HG03108 (cell line): ENCODE data around the gene SLC7A10.
"Not testable (repeated sequence)": the region's sequence is repeated elsewhere in the genome, so short reads cannot be mapped to it uniquely, and the experiment has no call there.

ENCODE experiments used
- ATAC-seq: cut with Tn5 transposase; IDR thresholded peaks from one replicate; pipeline ENCODE4 v1.9.1; 2021; ENCODE audit warnings: moderate library complexity; ENCODE audit not compliant: unreplicated experiment

SLC7A10 gene

GRCh38 chr19:33239223-33239975 is 13.7 kb upstream of the SLC7A10 start:
- ATAC-seq, result no peak

DNA sequence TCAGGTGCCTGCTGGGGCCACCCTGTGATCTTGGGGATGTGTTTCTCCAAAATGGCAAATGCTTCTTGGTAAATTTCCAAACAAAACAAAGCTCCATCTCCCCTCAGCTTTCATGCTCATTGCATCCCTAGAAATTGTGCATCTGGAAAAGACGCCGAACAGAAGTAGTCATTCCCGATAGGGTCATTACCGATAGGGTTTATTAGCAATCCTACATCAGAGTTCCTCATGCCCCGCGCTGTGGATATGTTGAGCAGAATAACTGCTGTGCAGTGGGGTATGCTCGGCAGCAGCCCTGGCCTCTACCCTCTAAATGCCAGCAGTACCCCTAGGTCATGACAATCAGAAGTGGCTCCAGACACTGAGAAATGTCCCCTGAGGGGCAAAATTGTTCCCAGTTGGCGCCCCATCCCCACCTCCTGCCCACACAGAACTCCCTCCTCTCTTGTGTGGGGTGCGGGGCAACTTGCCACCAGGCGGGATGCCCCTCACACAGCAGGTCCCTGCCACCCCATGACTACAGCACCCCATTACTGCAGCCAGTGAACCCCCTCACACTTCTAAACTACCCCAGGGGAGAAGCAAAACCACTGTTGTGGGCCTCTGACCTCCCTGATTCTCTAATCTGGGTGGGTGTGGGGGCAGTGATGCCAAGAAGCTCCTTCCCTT is 13.0 kb upstream of the SLC7A10 start:
- ATAC-seq, result no peak

DNA sequence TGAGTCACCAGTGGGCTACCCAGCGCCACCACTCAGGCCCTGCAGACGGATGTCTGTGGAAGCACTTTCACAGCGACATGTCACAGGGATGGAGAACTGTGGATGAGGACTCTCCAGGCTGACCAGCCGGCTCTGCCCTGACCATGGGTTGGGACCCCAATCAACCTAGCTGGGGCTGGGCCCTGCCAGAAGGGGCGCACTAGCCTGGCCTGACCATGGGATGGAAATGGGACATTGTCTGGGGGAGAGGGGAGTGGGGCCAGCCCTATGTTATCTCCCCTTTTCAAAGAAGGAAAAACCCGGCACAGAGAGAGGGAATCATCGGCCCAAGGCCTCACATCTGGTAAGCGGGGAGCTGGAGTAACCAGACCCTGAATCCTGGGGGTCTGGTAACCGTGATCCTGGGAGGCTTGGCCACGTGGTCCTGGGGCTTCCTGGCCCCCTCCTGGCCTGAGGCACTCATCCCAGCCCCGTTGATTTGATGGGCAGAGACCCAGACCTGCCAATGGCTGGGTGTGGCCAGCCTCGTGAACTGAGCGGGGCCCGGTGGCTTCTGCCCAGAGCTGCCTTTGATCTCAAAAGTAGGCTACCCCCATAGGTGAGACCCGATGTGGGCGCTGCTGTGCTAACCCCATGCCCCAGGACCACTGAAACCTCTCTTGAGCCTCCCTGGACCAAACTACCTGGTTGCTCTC is 11.2 kb upstream of the SLC7A10 start:
- ATAC-seq, result no peak

DNA sequence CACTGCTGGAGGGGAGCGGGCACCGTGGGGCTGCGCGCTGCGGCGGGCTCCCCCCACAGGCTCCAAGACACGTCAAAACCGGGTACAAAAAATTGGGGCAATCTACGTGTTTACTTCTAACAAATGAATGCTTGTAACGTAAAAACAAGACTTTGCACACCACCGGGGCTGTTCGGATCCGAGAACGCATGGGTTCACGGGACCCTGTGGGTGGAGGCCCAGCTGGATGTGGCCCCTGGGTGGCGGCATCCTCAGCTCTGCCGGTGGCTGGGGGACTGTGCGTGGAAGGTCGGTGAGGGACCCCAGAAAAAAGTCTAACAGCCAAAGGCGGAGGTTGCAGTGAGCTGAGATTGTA is 10.3 kb upstream of the SLC7A10 start:
- no peak for ATAC-seq

- peak; percentile 88 for ATAC-seq
These were observed 9.8 kb upstream of the SLC7A10 start for GRCh38 chr19:33235269-33235995.

GRCh38 chr19:33234736-33235135 is 9.1 kb upstream of the SLC7A10 start:
- no peak for ATAC-seq

- ATAC-seq, result no peak
These were observed 8.4 kb upstream of the SLC7A10 start for GRCh38 chr19:33234092-33234491.

DNA sequence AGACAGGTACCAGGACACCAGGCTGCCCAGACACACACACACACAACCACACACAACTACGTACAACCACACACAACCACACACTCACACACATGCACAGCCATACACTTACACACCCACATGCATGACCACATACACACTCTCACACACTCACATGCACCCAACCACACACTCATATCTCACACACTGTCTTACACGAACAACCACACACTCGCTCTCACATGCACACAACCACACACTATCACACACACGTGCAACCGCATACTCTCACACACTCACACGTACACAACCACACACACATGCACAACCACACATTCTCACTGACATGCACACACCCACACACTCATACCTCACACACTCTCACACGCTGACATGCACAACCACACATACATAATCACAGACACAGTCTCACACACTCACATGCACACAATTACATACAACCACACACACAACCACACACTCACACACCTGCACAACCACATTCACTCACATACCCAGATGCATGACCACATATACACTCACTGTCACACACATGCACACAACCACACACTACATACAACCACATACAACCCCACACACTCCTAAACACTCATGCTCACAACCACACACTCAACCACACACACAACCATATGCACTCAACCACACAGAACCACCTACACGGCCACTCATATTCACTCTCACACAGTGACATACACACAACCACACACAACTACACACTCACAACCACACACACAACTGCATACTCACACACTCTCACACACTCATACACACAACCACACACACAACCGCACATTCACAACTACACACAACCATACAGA is 7.6 kb upstream of the SLC7A10 start:
- no peak for ATAC-seq

DNA sequence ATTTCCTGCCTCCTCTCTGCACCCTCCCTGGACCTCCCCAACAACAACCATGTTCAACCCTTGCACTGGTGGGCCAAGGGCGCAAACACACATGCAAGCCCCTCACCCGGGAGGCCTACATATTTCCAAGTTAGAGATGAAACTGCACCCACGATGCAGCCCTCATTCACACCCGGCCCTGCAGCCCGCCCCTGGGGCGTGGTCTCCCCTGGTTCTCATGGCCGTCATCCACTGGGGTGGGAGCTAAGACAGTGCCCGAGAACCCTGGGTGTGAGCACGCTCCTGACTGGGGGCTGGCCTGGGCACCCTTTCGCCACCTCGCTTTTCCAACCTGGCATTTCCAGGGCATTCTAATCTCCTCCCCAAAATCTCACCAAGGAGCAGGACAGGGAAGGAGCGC is 7.0 kb upstream of the SLC7A10 start:
- no peak for ATAC-seq

GRCh38 chr19:33231511-33231910 is 5.9 kb upstream of the SLC7A10 start:
- no peak for ATAC-seq

- ATAC-seq, result no peak
These were observed 4.3 kb upstream of the SLC7A10 start for GRCh38 chr19:33229962-33230361.

GRCh38 chr19:33227870-33228599 is 2.4 kb upstream of the SLC7A10 start:
- no peak for ATAC-seq

- ATAC-seq, result no peak
These were observed 1.6 kb upstream of the SLC7A10 start for GRCh38 chr19:33227242-33227650.

- ATAC-seq, result no peak
These were observed 1.0 kb upstream of the SLC7A10 start for GRCh38 chr19:33226550-33227241.

GRCh38 chr19:33224694-33225457 is 774 bp downstream of the SLC7A10 start:
- no peak for ATAC-seq

GRCh38 chr19:33222255-33222654 is 3.4 kb downstream of the SLC7A10 start:
- ATAC-seq, result not testable (repeated sequence)

- ATAC-seq, result no peak
These were observed 4.0 kb downstream of the SLC7A10 start for GRCh38 chr19:33221638-33222037.

DNA sequence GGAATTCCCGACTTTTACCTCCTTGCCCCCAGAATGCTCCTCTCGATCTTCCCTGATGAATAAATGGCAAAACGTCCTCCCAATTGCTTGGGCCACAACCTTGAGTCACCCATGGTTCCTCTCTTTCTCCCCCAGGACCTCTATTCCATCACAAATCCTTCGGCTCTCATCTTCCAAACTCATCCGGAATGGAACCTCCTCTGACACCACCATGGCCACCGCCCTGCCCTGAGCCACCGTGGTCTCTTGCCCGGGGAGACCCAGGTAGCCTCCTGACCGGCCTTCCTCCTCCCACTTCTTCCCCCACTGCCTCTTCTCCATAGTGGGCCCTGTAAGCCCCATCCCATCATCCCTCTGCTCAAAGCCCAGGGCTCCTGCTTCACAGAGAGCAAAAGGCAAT is 4.9 kb downstream of the SLC7A10 start:
- no peak for ATAC-seq

- no peak for ATAC-seq
These were observed 5.5 kb downstream of the SLC7A10 start for GRCh38 chr19:33220115-33220514.
